Osteocyte (in vitro differentiated cells): ENCODE results near the gene PARP16. TPM values are rescaled to one million over a fixed set of nuclear protein-coding genes. Genes with fewer than 3 reads are reported as not detected.

Experiments
- DNase-seq: peaks from one replicate; pipeline ENCODE4 v3.0.0; 2021; ENCODE audit warnings: mixed read lengths; ENCODE audit not compliant: unreplicated experiment; ENCODE audit errors: extremely low spot score
- H3K27ac Mint-ChIP-seq: one replicate; pipeline ENCODE4 v1.8.0; 2021; ENCODE audit warnings: mild to moderate bottlenecking, mixed read lengths; ENCODE audit not compliant: unreplicated experiment
- H3K27me3 Mint-ChIP-seq: one replicate; pipeline ENCODE4 v1.8.0; 2021; ENCODE audit warnings: mixed read lengths; ENCODE audit not compliant: unreplicated experiment
- H3K36me3 Mint-ChIP-seq: one replicate; pipeline ENCODE4 v1.8.0; 2021; ENCODE audit warnings: mixed read lengths; ENCODE audit not compliant: unreplicated experiment
- H3K4me1 Mint-ChIP-seq: one replicate; pipeline ENCODE4 v1.8.0; 2021; ENCODE audit warnings: mixed read lengths; ENCODE audit not compliant: unreplicated experiment
- H3K4me3 Mint-ChIP-seq: one replicate; pipeline ENCODE4 v1.8.0; 2021; ENCODE audit warnings: mild to moderate bottlenecking, moderate library complexity, mixed read lengths; ENCODE audit not compliant: unreplicated experiment
- H3K9me3 Mint-ChIP-seq: one replicate; pipeline ENCODE4 v1.8.0; 2021; ENCODE audit warnings: mixed read lengths; ENCODE audit not compliant: unreplicated experiment
- total RNA-seq: library from RNA; stranded (reverse); gene quantifications from 2 replicates; pipeline ENCODE4 v1.2.1, GENCODE V29; 2021
- TF ChIP-seq, protein P1 (sequence below): fragments of 200-600 bp; sonication (generic); IDR thresholded peaks from 2 replicates; pipeline ENCODE4 v1.5.0; 2021; ENCODE audit warnings: antibody characterized with exemption, mild to moderate bottlenecking, moderate library complexity

The PARP16 gene
- total RNA-seq, 1 donor from 2014 or later, result 9.5 TPM

- H3K27ac Mint-ChIP-seq, result no peak overlapping the region
- no peak overlapping the region for H3K4me3 Mint-ChIP-seq
- no peak for DNase-seq
- H3K9me3 Mint-ChIP-seq, result no peaks in the 10 kb centered on the region
- no peaks in the 10 kb centered on the region for H3K4me1 Mint-ChIP-seq
- TF ChIP-seq, protein P1, sequence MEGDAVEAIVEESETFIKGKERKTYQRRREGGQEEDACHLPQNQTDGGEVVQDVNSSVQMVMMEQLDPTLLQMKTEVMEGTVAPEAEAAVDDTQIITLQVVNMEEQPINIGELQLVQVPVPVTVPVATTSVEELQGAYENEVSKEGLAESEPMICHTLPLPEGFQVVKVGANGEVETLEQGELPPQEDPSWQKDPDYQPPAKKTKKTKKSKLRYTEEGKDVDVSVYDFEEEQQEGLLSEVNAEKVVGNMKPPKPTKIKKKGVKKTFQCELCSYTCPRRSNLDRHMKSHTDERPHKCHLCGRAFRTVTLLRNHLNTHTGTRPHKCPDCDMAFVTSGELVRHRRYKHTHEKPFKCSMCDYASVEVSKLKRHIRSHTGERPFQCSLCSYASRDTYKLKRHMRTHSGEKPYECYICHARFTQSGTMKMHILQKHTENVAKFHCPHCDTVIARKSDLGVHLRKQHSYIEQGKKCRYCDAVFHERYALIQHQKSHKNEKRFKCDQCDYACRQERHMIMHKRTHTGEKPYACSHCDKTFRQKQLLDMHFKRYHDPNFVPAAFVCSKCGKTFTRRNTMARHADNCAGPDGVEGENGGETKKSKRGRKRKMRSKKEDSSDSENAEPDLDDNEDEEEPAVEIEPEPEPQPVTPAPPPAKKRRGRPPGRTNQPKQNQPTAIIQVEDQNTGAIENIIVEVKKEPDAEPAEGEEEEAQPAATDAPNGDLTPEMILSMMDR, result no peak
- H3K36me3 Mint-ChIP-seq, result peaks cover 26% of the 10 kb centered on the region
- H3K27me3 Mint-ChIP-seq, result no peaks in the 10 kb centered on the region
These were observed 21.7 kb downstream of the PARP16 start for GRCh38 chr15:65264863-65265430.

- H3K4me1 Mint-ChIP-seq, result no peaks in the 10 kb centered on the region
- H3K27me3 Mint-ChIP-seq, result no peaks in the 10 kb centered on the region
- H3K4me3 Mint-ChIP-seq, result no peak overlapping the region
- no peak overlapping the region for H3K27ac Mint-ChIP-seq
- TF ChIP-seq, protein P1, result no peak
- peaks cover 35% of the 10 kb centered on the region for H3K36me3 Mint-ChIP-seq
- no peak for DNase-seq
- H3K9me3 Mint-ChIP-seq, result no peaks in the 10 kb centered on the region
These were observed 23.4 kb downstream of the PARP16 start for GRCh38 chr15:65263313-65263712.

DNA sequence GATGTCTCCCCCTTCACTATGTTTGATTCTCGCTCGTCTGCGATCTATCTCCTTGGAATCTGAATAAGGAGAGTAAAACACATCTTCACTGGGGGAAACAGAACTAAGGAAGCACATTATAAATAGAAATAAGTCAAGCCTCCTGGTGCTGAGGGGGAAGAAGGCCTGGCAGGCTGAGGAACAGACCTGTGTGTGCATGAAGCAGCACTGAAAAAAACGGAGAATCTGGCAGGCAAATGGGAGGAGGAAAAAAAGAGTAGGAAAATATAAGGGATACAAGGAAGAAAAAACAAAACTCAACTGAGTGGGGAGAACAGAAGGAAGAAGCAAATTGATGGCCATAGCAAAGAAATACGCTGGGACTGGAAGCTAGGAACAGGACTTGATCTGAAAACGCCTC is 25.7 kb downstream of the PARP16 start:
- Mint-ChIP-seq H3K27me3 (no peaks in the 10 kb centered on the region), H3K4me3 (no peak overlapping the region), H3K4me1 (no peaks in the 10 kb centered on the region), H3K9me3 (no peaks in the 10 kb centered on the region), H3K27ac (no peak overlapping the region), H3K36me3 (peaks cover 35% of the 10 kb centered on the region)
- TF ChIP-seq, protein P1, result no peak
- no peak for DNase-seq

- H3K36me3 Mint-ChIP-seq, result peaks cover 36% of the 10 kb centered on the region
- no peak for DNase-seq
- TF ChIP-seq, protein P1, result no peak
- H3K27me3 Mint-ChIP-seq, result no peaks in the 10 kb centered on the region
- H3K4me1 Mint-ChIP-seq, result peaks cover 5% of the 10 kb centered on the region
- no peak overlapping the region for H3K27ac Mint-ChIP-seq
- no peak overlapping the region for H3K4me3 Mint-ChIP-seq
- no peaks in the 10 kb centered on the region for H3K9me3 Mint-ChIP-seq
These were observed 27.3 kb downstream of the PARP16 start for GRCh38 chr15:65259367-65259797.

- Mint-ChIP-seq H3K4me1 (peaks cover 8% of the 10 kb centered on the region), H3K27me3 (no peaks in the 10 kb centered on the region), H3K4me3 (no peak overlapping the region), H3K36me3 (peaks cover 36% of the 10 kb centered on the region), H3K9me3 (no peaks in the 10 kb centered on the region), H3K27ac (no peak overlapping the region)
- TF ChIP-seq, protein P1, result no peak
- DNase-seq, result no peak
These were observed 28.1 kb downstream of the PARP16 start for GRCh38 chr15:65258375-65259262.
